ENCODE measurements around the gene CHURC1.

CHURC1 gene

DNA sequence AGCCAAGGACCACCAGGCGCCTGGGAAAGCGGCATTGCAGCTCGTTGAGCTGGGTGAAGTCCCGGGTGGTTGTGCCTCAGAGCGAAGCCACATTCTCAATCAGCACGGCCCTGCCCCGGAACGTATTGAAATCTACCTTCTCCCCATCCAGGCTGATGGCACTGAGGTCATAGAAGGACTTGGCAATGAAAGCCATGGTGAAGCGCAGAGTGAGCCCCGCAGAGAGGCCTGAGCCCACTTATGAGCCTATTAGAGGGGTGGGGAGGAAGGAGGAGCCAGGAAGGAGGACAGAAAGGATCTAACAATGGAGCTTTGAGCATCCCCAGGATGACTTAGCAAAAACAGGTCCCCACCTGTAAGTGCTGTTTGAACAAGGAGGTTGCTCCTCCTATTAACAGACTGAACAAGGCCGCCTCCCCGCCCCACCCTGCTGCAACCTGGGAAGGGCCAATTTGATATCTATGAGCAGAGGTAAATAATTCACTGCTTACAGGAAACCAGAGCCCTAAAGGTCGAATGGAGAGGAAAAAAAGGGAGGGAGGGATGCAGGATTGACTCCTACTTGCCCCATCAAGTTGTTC lies 28.4 kb downstream of the CHURC1 start, which contains the start of gene GPX2:
GPX2 (minus strand) TSS at position 215 of the 581 bp plus-strand sequence; CDS start at position 196, 19 bp downstream.
- no peak within 1 kb of the TSS for H3K4me3 ChIP-seq (ENCODE audit: control insufficient read depth, low read depth, low read length)
- DNase-seq (ENCODE audit: low read depth) = no peak
- TF ChIP-seq, protein P1, sequence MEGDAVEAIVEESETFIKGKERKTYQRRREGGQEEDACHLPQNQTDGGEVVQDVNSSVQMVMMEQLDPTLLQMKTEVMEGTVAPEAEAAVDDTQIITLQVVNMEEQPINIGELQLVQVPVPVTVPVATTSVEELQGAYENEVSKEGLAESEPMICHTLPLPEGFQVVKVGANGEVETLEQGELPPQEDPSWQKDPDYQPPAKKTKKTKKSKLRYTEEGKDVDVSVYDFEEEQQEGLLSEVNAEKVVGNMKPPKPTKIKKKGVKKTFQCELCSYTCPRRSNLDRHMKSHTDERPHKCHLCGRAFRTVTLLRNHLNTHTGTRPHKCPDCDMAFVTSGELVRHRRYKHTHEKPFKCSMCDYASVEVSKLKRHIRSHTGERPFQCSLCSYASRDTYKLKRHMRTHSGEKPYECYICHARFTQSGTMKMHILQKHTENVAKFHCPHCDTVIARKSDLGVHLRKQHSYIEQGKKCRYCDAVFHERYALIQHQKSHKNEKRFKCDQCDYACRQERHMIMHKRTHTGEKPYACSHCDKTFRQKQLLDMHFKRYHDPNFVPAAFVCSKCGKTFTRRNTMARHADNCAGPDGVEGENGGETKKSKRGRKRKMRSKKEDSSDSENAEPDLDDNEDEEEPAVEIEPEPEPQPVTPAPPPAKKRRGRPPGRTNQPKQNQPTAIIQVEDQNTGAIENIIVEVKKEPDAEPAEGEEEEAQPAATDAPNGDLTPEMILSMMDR (conservative IDR thresholded peaks at IDR 0.05; ENCODE audit: control insufficient read depth, insufficient read depth, low read depth, low read length) = no peak

DNA sequence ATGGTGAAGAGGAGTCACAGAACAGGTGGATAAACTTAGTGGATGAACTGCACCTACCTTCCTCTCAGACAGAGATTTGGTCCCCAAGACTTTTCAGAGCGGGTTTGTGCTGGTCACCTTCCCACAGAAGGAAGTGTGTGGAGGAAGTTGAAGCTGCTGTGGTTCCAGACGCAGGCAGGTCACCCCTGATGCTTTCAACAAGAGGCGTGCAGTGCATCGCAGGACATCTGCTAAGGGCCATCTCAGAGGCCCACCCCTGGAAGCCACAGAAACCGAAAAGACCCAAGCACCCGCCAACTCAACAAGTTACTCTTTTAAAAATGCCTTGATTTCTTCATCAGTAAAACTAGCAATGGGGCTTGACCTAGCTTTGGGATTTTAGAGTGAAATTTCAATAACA lies 29.3 kb downstream of the CHURC1 start:
- no peak overlapping the region for H3K4me3 ChIP-seq (ENCODE audit: control insufficient read depth, low read depth, low read length)
- TF ChIP-seq, protein P1 (conservative IDR thresholded peaks at IDR 0.05; ENCODE audit: control insufficient read depth, insufficient read depth, low read depth, low read length) = no peak
- no peak for DNase-seq (ENCODE audit: low read depth)

DNA sequence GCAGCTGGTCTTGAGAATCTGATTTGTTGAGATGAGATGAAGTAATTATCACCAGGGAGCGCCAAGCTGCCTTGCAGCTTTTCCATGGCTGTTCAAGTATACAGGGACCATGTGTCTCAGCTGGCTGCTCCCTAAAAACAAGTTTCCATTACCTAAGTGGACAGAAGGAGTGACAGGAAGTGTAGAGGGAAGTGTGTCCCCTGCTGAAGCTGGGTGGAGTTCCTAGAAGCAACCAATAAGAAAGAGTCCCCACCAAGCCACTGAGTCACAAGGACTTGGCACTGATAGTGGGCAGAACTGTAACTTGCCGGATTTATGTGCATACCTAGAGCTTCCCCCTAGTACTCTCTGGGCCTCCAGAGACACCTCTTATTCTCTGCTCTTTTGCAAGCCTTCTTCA lies 29.8 kb downstream of the CHURC1 start:
- no peak for DNase-seq (ENCODE audit: low read depth)
- no peak overlapping the region for H3K4me3 ChIP-seq (ENCODE audit: control insufficient read depth, low read depth, low read length)
- TF ChIP-seq, protein P1 (conservative IDR thresholded peaks at IDR 0.05; ENCODE audit: control insufficient read depth, insufficient read depth, low read depth, low read length) = no peak

DNA sequence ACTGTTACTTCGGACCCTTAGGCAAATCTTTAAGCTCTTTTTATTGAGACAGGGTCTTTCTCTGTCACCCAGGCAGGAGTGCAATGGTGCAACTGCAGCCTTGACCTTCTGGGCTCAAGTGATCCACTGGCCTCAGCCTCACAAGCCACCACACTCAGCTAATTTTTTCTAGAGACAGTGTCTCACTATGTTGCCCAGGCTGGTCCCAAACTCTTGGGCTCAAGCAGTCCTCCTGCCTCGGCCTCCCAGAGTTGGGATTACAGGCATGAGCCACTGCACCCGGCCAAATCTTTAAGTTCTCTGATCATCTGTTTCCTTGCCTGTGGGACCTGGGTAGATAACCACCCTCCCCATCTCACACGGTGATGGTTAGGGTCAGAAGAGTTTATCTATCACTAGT lies 30.6 kb downstream of the CHURC1 start:
- DNase-seq (ENCODE audit: low read depth) = no peak
- TF ChIP-seq, protein P1 (conservative IDR thresholded peaks at IDR 0.05; ENCODE audit: control insufficient read depth, insufficient read depth, low read depth, low read length) = no peak
- H3K4me3 ChIP-seq (ENCODE audit: control insufficient read depth, low read depth, low read length) = no peak overlapping the region

DNA sequence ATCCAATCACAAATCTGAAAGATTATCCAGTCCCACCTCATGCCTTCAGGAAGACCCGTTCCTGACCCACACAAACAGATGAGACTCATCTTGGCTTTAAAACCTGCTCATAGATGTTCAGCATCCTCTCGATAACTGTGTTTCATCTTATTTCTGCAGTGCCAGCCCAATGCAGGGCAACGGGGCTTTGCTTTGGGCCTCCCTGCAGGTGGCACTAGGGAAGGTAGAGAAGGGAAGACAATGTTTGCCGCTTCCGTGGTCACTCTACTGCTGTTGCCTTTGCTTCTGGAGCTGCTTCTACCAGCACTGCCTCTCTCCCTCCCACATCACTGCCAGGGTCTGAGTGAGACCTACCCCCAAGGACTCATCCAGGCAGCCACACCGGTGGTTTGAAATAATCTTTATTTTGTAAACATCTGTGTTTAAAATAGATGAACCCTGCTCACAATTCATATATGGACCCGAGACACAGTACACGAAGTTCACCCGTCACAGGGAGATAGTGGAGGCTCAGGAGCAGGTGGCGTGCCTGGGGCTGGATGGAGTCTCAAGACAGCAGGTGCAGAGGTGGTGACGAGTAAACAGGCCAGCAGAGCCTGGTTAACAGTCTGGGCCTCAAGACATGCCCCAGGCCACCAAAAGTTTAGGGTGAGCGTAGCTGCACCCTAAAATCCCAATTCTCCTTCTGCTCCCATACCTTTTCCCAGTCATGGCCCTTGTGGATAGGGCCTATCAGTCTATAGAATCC lies 31.4 kb downstream of the CHURC1 start:
- H3K4me3 ChIP-seq (ENCODE audit: control insufficient read depth, low read depth, low read length) = no peak overlapping the region
- DNase-seq (ENCODE audit: low read depth) = no peak
- TF ChIP-seq, protein P1 (conservative IDR thresholded peaks at IDR 0.05; ENCODE audit: control insufficient read depth, insufficient read depth, low read depth, low read length) = no peak

DNA sequence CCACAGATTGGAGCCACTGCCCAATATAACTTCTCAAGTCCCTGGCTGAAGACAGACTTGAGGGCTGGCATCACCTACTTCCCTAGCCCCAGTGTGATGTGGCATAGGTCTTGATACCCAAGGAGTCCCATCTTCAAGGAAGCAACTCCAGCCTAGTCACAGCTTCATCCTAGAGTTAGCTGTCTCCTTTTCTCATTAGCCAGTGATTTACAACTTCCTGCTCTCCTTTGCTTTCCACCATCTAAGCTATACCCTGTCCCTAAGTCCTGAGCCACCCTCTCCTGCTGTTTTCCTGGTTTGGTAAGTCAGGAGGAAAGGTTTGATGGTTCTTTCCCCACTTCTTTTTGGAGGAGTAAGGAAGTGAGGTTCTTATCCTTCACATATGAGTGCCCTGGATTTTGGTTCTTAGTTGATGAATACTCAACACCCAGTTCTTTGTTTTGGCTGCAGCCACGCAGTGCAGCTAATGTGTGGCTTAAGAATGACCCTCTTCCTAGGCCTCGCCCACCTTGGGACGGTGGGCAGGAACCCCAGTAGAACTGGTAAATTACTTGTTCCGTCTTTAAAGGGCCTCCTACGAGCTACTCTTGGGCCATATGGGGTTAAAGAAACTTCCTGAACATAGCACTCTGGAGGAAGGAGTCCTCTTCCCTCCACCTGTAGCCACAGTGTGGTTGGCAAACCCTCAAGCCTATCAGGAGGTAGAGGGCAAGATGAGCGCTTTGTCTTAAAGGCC lies 32.2 kb downstream of the CHURC1 start:
- DNase-seq (ENCODE audit: low read depth) = no peak
- TF ChIP-seq, protein P1 (conservative IDR thresholded peaks at IDR 0.05; ENCODE audit: control insufficient read depth, insufficient read depth, low read depth, low read length) = no peak

More for the DNA sequence above, 32.2 kb downstream of the CHURC1 start:
- no peak overlapping the region for H3K4me3 ChIP-seq (ENCODE audit: control insufficient read depth, low read depth, low read length)
